Spinal cord (tissue), 10 donors: ENCODE measurements around the gene SH3RF3. TPM values are rescaled to one million over a fixed set of nuclear protein-coding genes. Genes with fewer than 3 reads are reported as not detected.

Experiments
- DNase-seq, 6 donors: peaks; one replicate each; pipeline versions ENCODE4 v3.0.0 to v3.0.0-alpha.2; 2013 to 2015; ENCODE audit warnings: low spot score in 6 of 6, low read depth in 4 of 6
- H3K27ac ChIP-seq: one replicate; pipeline ENCODE4 v1.5.1; 2013; ENCODE audit warnings: low read depth, low read length, control low read depth
- H3K27me3 ChIP-seq: one replicate; pipeline ENCODE4 v1.6.1; 2013; ENCODE audit warnings: low read length; ENCODE audit not compliant: control insufficient read depth, insufficient read depth
- H3K36me3 ChIP-seq: one replicate; pipeline ENCODE4 v1.6.1; 2013; ENCODE audit warnings: low read length; ENCODE audit not compliant: control insufficient read depth, insufficient read depth
- H3K4me1 ChIP-seq: one replicate; pipeline ENCODE4 v1.6.1; 2013; ENCODE audit warnings: low read length; ENCODE audit not compliant: control insufficient read depth, insufficient read depth
- H3K4me3 ChIP-seq: one replicate; pipeline ENCODE4 v1.5.1; 2013; ENCODE audit warnings: low read depth, low read length, control low read depth
- H3K9me3 ChIP-seq: one replicate; pipeline ENCODE4 v1.6.1; 2013; ENCODE audit warnings: low read length; ENCODE audit not compliant: control insufficient read depth, insufficient read depth
- WGBS: methylation state at CpG from one replicate; pipeline ENCODE4 v1.1.5; 2013; ENCODE audit warnings: missing lambda C conversion rate; ENCODE audit not compliant: insufficient coverage; 5-methylcytosine and 5-hydroxymethylcytosine counted together
- polyA plus RNA-seq, 2 donors: library from polyadenylated mRNA; unstranded; fragments of 120-200 nt; gene quantifications; one replicate each; pipeline ENCODE4 v1.2.1, GENCODE V29; 2013; ENCODE audit not compliant: insufficient read length in 2 of 2
- total RNA-seq, 2 donors: library from RNA; depleted of rRNA in 1 of 2; stranded (reverse); fragments of 120-200 nt in 1 of 2; fragments of >200 nt in 1 of 2; gene quantifications; one replicate each; pipeline versions ENCODE4 v1.2.3 to v1.2.4, GENCODE V29; 2013 to 2014
- donor health status: healthy.

SH3RF3 gene
- total and polyA plus RNA-seq, 4 donors = 4.8 to 11.8 (median 7.8) TPM

GRCh38 chr2:109318150-109318948 is 189.3 kb downstream of the SH3RF3 start:
- Histone ChIP-seq H3K4me1 (peaks cover 40% of the 10 kb centered on the region), H3K4me3 (no peak overlapping the region)
- WGBS = 42% methylated on average over 20 of the region's 22 CpGs

DNA sequence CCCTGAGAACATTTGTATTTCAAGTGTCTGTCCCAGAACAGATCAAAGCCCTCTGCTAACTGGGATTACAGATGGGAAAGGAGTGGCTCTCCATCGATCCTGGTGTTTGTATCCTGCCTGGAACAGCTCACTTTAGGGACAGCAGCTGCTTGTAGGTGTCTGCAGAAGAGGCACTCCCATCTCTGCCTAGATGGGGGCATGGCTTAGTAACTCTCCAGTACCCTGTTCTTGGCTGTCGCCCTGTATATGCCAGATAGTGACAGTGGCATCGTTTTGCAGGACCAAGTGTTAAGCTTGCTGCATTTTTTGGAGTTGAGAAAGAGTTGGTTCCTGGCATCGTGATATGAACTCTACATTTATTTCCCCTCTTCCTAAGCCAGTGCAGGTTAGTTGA is 189.9 kb downstream of the SH3RF3 start:
- WGBS = 49% methylated on average over 2 of the region's 4 CpGs
- DNase-seq = peak in 1 of 6 donors; percentile 20
- Histone ChIP-seq H3K4me3 (no peak overlapping the region), H3K27me3 (peaks cover 2% of the 10 kb centered on the region), H3K36me3 (no peaks in the 10 kb centered on the region), H3K9me3 (no peaks in the 10 kb centered on the region), H3K4me1 (peaks cover 39% of the 10 kb centered on the region), H3K27ac (no peak overlapping the region)

More at GRCh38 chr2:109318150-109318948, 189.3 kb downstream of the SH3RF3 start:
- peaks cover 2% of the 10 kb centered on the region for H3K27me3 ChIP-seq
- no peaks in the 10 kb centered on the region for H3K36me3 ChIP-seq
- peak in 4 of 6 donors; percentile 28 to 86 (median 50) for DNase-seq
- no peaks in the 10 kb centered on the region for H3K9me3 ChIP-seq
- peak overlapping the region; percentile 17 for H3K27ac ChIP-seq

DNA sequence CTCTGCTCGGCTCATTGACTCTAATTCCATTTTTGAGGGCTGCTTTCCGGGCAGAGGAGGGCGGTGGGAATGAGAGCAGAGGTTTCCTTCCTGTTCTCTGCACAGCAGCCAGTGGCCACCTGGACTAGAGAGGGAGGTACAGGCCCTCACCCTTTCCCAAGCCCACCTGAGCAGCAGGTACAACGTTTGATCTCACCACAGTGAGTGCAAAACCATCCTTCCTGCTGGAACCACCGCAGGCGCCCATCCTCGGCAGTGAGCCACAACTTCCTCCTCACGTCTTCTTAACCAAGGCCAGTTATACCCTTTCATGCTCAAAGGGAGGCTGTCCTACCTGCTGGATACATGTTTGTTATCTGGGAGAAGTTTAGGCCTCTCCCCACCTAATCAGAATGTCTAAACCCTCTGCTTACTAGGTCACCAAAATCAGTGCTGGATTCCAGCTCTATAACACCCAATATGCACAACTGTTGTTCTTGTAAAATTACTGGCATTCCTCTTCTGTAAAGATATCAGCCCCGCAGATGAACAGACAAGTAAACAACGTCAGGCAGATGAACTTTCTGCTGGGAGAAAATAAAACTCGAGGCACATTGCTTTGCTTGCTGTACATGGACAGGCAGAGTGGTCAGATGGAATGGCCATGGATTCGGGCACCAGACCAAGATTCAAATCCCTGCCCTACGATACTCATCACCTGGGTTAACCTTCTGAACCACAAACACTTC is 191.4 kb downstream of the SH3RF3 start:
- H3K27me3 ChIP-seq = peaks cover 2% of the 10 kb centered on the region
- H3K27ac ChIP-seq = no peak overlapping the region
- no peaks in the 10 kb centered on the region for H3K36me3 ChIP-seq
- WGBS = 86% methylated on average over 5 of the region's 13 CpGs
- H3K4me1 ChIP-seq = peaks cover 39% of the 10 kb centered on the region
- no peaks in the 10 kb centered on the region for H3K9me3 ChIP-seq
- DNase-seq = no peak
- no peak overlapping the region for H3K4me3 ChIP-seq

GRCh38 chr2:109321570-109321969 is 192.6 kb downstream of the SH3RF3 start:
- H3K4me3 ChIP-seq = no peak overlapping the region
- H3K27ac ChIP-seq = no peak overlapping the region
- no peaks in the 10 kb centered on the region for H3K27me3 ChIP-seq
- H3K36me3 ChIP-seq = no peaks in the 10 kb centered on the region
- no peak for DNase-seq
- H3K9me3 ChIP-seq = no peaks in the 10 kb centered on the region
- H3K4me1 ChIP-seq = peaks cover 39% of the 10 kb centered on the region
- no CpG with 5 or more reads among the region's 3 CpGs for WGBS

DNA sequence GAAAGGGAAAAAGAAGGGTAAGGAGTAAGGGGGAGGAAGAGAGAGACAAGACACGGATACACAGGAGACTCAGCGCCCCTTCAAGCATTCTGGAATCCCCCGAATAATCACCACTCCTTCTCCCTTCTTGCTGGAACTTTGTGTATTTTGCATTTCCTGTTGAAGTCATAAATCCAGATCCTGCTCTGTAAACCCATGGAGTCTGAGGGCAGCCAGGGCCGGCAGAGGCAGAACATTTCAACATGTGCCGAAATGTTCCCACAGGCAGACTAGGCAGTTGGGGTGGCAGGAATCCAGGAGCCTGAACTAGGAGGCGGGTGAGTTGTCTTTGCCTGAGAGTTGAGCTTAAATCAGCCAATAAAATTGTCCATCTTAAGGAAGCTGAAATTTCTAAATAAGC is 193.1 kb downstream of the SH3RF3 start:
- Histone ChIP-seq H3K27me3 (no peaks in the 10 kb centered on the region), H3K36me3 (no peaks in the 10 kb centered on the region), H3K4me1 (peaks cover 38% of the 10 kb centered on the region), H3K27ac (no peak overlapping the region), H3K9me3 (no peaks in the 10 kb centered on the region), H3K4me3 (no peak overlapping the region)
- WGBS = 34% methylated on average over 4 of the region's 6 CpGs
- DNase-seq = peak in 4 of 6 donors; percentile 42 to 86 (median 57)

GRCh38 chr2:109322641-109323040 is 193.6 kb downstream of the SH3RF3 start:
- WGBS = 62% methylated on average over 1 of the region's 1 CpG
- no peak overlapping the region for H3K27ac ChIP-seq
- H3K4me1 ChIP-seq = peaks cover 32% of the 10 kb centered on the region
- no peak overlapping the region for H3K4me3 ChIP-seq
- H3K36me3 ChIP-seq = no peaks in the 10 kb centered on the region
- DNase-seq = no peak
- H3K9me3 ChIP-seq = no peaks in the 10 kb centered on the region
- no peaks in the 10 kb centered on the region for H3K27me3 ChIP-seq

- Histone ChIP-seq H3K9me3 (no peaks in the 10 kb centered on the region), H3K27ac (no peak overlapping the region), H3K4me1 (peaks cover 12% of the 10 kb centered on the region), H3K36me3 (no peaks in the 10 kb centered on the region), H3K27me3 (no peaks in the 10 kb centered on the region), H3K4me3 (no peak overlapping the region)
- DNase-seq = peak in 1 of 6 donors; percentile 56
- WGBS = 61% methylated on average over 2 of the region's 6 CpGs
Measured at GRCh38 chr2:109324861-109325260, 195.9 kb downstream of the SH3RF3 start.

GRCh38 chr2:109325570-109325969 is 196.6 kb downstream of the SH3RF3 start:
- no peak overlapping the region for H3K27ac ChIP-seq
- DNase-seq = no peak

GRCh38 chr2:109326306-109326705 is 197.3 kb downstream of the SH3RF3 start:
- Histone ChIP-seq H3K27ac (no peak overlapping the region), H3K36me3 (no peaks in the 10 kb centered on the region), H3K27me3 (no peaks in the 10 kb centered on the region), H3K4me1 (peaks cover 9% of the 10 kb centered on the region), H3K9me3 (no peaks in the 10 kb centered on the region), H3K4me3 (no peak overlapping the region)
- DNase-seq = peak in 1 of 6 donors; percentile 75
- 97% methylated on average over 4 of the region's 4 CpGs for WGBS

More at GRCh38 chr2:109325570-109325969, 196.6 kb downstream of the SH3RF3 start:
- no peaks in the 10 kb centered on the region for H3K9me3 ChIP-seq
- H3K4me3 ChIP-seq = no peak overlapping the region
- WGBS = no CpG with 5 or more reads among the region's 4 CpGs
- H3K4me1 ChIP-seq = peaks cover 9% of the 10 kb centered on the region
- no peaks in the 10 kb centered on the region for H3K27me3 ChIP-seq
- H3K36me3 ChIP-seq = no peaks in the 10 kb centered on the region
